ENCODE results near the gene SLCO2A1. TPM values are rescaled to one million over a fixed set of nuclear protein-coding genes. Genes with fewer than 3 reads are reported as not detected.

The SLCO2A1 gene
- total RNA-seq, 4 donors from 2014 or later: 3.3 to 18.9 (median 6.0) TPM

DNA sequence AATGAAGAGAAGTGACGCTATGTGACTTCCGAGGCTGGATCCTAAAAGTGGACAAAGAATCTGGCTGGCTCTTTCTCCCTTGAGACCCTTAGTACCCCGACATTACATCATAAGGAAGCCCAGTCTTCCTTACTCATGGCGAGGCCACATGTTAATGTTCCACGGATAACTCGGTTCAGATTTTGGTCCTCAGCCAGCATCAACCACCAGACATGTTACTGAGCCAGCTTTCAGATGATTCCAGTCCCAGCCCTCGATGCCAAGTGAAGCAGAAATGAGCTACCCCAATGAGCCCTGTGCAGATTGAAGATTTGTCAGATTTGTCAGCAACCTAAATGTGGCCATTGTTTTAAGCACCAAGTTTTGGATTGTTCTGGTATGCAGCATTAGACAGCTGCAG lies 46.6 kb downstream of the SLCO2A1 start:
- DNase-seq: no peak
- Histone ChIP-seq H3K9me3 (no peaks in the 10 kb centered on the region), H3K36me3 (no peaks in the 10 kb centered on the region), H3K4me1 (peaks cover 0 to 7% (median 0%) of the 10 kb centered on the region in 3 donors), H3K4me3 (no peak overlapping the region), H3K27ac (no peak overlapping the region), H3K27me3 (no peaks in the 10 kb centered on the region)
- intact Hi-C loops (cut with DNase I): no loop called here
- TF ChIP-seq, protein P1, sequence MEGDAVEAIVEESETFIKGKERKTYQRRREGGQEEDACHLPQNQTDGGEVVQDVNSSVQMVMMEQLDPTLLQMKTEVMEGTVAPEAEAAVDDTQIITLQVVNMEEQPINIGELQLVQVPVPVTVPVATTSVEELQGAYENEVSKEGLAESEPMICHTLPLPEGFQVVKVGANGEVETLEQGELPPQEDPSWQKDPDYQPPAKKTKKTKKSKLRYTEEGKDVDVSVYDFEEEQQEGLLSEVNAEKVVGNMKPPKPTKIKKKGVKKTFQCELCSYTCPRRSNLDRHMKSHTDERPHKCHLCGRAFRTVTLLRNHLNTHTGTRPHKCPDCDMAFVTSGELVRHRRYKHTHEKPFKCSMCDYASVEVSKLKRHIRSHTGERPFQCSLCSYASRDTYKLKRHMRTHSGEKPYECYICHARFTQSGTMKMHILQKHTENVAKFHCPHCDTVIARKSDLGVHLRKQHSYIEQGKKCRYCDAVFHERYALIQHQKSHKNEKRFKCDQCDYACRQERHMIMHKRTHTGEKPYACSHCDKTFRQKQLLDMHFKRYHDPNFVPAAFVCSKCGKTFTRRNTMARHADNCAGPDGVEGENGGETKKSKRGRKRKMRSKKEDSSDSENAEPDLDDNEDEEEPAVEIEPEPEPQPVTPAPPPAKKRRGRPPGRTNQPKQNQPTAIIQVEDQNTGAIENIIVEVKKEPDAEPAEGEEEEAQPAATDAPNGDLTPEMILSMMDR (IDR thresholded peaks at IDR 0.05): no peak
- TF ChIP-seq POLR2A (IDR thresholded peaks at IDR 0.05): no peak
- WGBS, 2 donors: 70 to 75% methylated on average over 6 to 7 of the region's 7 CpGs

DNA sequence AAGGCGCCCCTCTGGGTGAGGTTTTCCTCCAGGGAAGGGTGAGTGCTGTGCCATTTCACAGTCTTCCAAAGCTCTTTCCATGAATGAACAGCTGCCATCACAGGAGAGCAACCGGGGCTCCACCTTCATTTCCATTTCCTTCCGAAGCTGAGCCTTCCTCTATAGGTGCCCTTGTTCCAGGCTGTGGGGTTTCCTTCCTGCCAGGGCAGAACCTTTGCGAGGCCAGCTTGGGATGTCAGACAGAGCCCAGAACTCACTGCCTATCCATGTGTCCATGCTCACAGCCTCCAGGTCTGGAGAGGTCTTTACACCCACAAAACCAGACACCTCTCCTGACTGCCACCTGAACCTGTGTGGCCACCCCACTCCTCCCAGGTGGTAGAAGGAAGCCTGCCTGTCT lies 49.2 kb downstream of the SLCO2A1 start:
- H3K4me3 ChIP-seq: no peak overlapping the region
- TF ChIP-seq POLR2A (IDR thresholded peaks at IDR 0.05): no peak
- TF ChIP-seq, protein P1 (IDR thresholded peaks at IDR 0.05): no peak
- H3K9me3 ChIP-seq: no peaks in the 10 kb centered on the region
- no peak overlapping the region for H3K27ac ChIP-seq
- no peak for DNase-seq
- 83 to 89% methylated on average over 3 to 4 of the region's 4 CpGs for WGBS, 2 donors
- peaks cover 0 to 10% (median 5%) of the 10 kb centered on the region in 3 donors for H3K4me1 ChIP-seq
- intact Hi-C loops (cut with DNase I): no loop called here
- H3K36me3 ChIP-seq: no peaks in the 10 kb centered on the region
- no peaks in the 10 kb centered on the region for H3K27me3 ChIP-seq

DNA sequence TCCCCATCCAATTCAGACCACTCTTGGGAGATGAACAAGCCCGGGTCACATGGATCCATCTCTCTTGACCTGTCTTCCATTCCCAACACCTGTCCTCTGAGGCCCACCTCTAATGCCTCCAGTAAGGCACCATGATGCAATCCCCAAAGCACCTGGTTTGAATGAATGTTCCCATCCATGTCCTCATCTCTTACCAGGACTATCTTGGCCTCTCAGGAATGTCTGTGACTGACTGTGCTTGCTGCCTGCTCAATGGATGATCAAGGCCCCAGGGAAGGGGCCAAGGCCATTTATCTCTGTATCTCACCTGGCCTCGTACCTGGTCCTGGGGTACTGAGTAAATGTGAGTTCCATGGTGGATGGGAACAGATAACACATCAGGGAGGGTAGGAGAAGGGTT lies 49.7 kb downstream of the SLCO2A1 start:
- TF ChIP-seq, protein P1 (IDR thresholded peaks at IDR 0.05): no peak
- no peak for TF ChIP-seq POLR2A (IDR thresholded peaks at IDR 0.05)
- peaks cover 0 to 10% (median 5%) of the 10 kb centered on the region in 3 donors for H3K4me1 ChIP-seq
- no peaks in the 10 kb centered on the region for H3K36me3 ChIP-seq
- H3K27me3 ChIP-seq: no peaks in the 10 kb centered on the region
- 56 to 100% methylated on average over 1 to 2 of the region's 2 CpGs for WGBS, 2 donors
- intact Hi-C loops (cut with DNase I): no loop called here
- H3K9me3 ChIP-seq: no peaks in the 10 kb centered on the region
- H3K27ac ChIP-seq: no peak overlapping the region
- no peak for DNase-seq
- H3K4me3 ChIP-seq: no peak overlapping the region

DNA sequence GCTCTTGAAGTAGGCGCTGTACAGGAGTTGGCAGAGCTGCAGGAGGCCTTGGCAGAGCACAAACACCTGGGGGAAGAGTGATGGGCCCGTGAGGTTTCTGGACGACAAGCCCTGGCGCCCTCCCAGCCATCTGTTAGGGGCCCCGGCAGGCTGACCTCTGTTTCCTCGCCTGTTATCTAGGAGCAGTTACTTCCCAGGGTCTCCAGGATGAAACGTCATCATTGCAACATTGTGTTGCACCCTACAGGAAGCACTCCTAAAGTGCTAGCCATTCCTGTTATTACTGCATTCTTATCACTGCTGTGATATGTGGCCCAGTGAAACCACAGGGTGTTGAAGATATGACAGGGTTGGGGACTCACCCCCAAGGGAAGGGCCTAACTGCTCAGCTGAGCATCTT lies 50.2 kb downstream of the SLCO2A1 start:
- Histone ChIP-seq H3K36me3 (no peaks in the 10 kb centered on the region), H3K4me1 (peaks cover 0 to 10% (median 5%) of the 10 kb centered on the region in 3 donors), H3K4me3 (no peak overlapping the region), H3K27me3 (no peaks in the 10 kb centered on the region), H3K9me3 (no peaks in the 10 kb centered on the region), H3K27ac (no peak overlapping the region)
- WGBS, 2 donors: 36 to 60% methylated on average over 5 to 6 of the region's 7 CpGs
- TF ChIP-seq, protein P1 (IDR thresholded peaks at IDR 0.05): no peak
- TF ChIP-seq POLR2A (IDR thresholded peaks at IDR 0.05): no peak
- no peak for DNase-seq
- intact Hi-C loops (cut with DNase I): no loop called here

DNA sequence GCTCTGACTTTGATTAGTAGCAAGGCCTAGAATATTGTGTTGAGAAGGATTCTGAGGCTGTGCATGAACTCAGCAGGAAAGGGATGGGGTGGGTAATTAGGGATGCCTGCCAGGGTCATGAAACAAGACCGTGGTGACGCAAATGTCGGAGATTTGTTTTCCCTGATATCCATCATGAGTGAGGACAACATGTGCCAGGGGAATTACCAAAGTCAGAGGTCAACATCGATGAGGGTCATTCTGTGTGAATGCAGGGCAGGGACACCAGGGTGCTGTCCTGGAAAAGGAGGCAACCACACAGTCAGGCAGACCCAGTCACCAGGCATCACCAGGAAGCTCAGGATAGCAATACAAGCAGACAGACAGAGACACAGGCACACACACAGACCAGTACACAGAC lies 52.2 kb downstream of the SLCO2A1 start:
- TF ChIP-seq POLR2A (IDR thresholded peaks at IDR 0.05): no peak
- TF ChIP-seq, protein P1 (IDR thresholded peaks at IDR 0.05): no peak
- H3K9me3 ChIP-seq: no peaks in the 10 kb centered on the region
- peaks cover 0 to 10% (median 5%) of the 10 kb centered on the region in 3 donors for H3K4me1 ChIP-seq
- H3K27me3 ChIP-seq: no peaks in the 10 kb centered on the region
- intact Hi-C loops (cut with DNase I): no loop called here
- H3K36me3 ChIP-seq: peaks cover 0 to 7% (median 0%) of the 10 kb centered on the region in 3 donors
- DNase-seq: no peak
- 43 to 57% methylated on average over 3 of the region's 4 CpGs for WGBS, 2 donors
- H3K4me3 ChIP-seq: no peak overlapping the region
- H3K27ac ChIP-seq: no peak overlapping the region
